Measurements from ENCODE around the gene FSTL1.

Gene FSTL1

DNA sequence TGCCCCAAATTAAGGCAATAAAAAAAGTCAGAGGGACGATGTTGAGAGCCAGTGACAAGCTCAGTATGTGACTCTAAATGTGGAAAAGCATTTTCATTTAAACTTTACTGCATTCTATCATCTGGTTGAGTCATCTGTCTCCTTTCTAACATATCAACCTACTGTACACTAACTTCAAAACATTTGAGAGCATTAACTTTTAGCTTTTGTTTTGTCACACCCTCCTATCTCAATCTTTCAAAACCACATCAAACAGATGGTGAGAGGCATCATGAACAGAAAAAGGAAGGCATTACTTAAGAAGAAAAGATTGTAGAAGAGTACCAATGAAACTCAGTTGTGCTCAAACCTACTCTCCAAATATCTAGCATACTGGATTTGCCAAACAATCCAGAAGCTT lies 106.4 kb downstream of the FSTL1 start:
- DNase-seq (ENCODE audit: extremely low spot score) = no peak
- ChIA-PET POLR2A (no interaction called here), CTCF (interaction anchor here (0.6 kb wide), 1 partner anchor 171 kb away, joined by 4 read pairs; no protein-coding TSS in a partner anchor)
- TF ChIP-seq L3MBTL2 (conservative IDR thresholded peaks at IDR 0.05) = no peak
- no peak for TF ChIP-seq ZNF384 (IDR thresholded peaks at IDR 0.05)
- TF ChIP-seq SUZ12 (IDR thresholded peaks at IDR 0.05) = no peak
- no peak for TF ChIP-seq ELF4 (IDR thresholded peaks at IDR 0.05)
- TF ChIP-seq FOXK2 (IDR thresholded peaks at IDR 0.05) = no peak
- TF ChIP-seq NFRKB (IDR thresholded peaks at IDR 0.05) = no peak
- TF ChIP-seq BHLHE40 (IDR thresholded peaks at IDR 0.05; ENCODE audit: borderline replicate concordance) = no peak
- no peak for TF ChIP-seq FOXM1 (IDR thresholded peaks at IDR 0.05; ENCODE audit: borderline replicate concordance)
- TF ChIP-seq HDGF (IDR thresholded peaks at IDR 0.05; ENCODE audit: borderline replicate concordance) = no peak
- no peak for TF ChIP-seq LEF1 (IDR thresholded peaks at IDR 0.05; ENCODE audit: borderline replicate concordance)
- no peak for TF ChIP-seq TARDBP (IDR thresholded peaks at IDR 0.05)
- no peak for TF ChIP-seq FOXA1 (IDR thresholded peaks at IDR 0.05)
- no peak for TF ChIP-seq ARNT (IDR thresholded peaks at IDR 0.05)

Data from HEK293T (cell line).